ENCODE measurements around the gene VDAC1.

DNA sequence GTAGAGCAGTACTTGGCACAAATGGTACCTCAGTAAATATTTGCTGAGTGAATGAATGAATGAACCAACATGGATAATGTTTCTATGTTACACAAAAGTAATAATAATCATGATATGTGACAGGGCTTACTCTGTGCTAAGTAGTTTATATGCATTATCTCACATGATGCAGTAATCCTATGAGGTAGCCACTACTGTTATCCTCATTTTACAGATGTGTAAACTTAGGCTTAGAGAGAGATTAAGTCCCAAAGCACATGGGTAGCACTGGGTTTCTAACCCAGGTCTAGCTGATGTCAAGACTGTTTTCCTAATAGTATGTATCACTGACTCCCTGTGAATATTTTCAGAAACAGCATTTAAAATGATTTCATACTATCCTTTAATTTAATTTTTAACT lies 44.1 kb upstream of the VDAC1 start:
- TF ChIP-seq, protein P1, sequence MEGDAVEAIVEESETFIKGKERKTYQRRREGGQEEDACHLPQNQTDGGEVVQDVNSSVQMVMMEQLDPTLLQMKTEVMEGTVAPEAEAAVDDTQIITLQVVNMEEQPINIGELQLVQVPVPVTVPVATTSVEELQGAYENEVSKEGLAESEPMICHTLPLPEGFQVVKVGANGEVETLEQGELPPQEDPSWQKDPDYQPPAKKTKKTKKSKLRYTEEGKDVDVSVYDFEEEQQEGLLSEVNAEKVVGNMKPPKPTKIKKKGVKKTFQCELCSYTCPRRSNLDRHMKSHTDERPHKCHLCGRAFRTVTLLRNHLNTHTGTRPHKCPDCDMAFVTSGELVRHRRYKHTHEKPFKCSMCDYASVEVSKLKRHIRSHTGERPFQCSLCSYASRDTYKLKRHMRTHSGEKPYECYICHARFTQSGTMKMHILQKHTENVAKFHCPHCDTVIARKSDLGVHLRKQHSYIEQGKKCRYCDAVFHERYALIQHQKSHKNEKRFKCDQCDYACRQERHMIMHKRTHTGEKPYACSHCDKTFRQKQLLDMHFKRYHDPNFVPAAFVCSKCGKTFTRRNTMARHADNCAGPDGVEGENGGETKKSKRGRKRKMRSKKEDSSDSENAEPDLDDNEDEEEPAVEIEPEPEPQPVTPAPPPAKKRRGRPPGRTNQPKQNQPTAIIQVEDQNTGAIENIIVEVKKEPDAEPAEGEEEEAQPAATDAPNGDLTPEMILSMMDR (IDR thresholded peaks at IDR 0.05; ENCODE audit: poor library complexity) = no peak
- no peak for TF ChIP-seq EZH2phosphoT487 (IDR thresholded peaks at IDR 0.05; ENCODE audit: low read depth, severe bottlenecking, unreplicated experiment)
- TF ChIP-seq EZH2 (IDR thresholded peaks at IDR 0.05; ENCODE audit: borderline replicate concordance) = no peak
